Osteocyte (in vitro differentiated cells): Measurements from ENCODE around the gene LEUTX. TPM values are rescaled to one million over a fixed set of nuclear protein-coding genes. Genes with fewer than 3 reads are reported as not detected.
"Not testable (repeated sequence)": the region's sequence is repeated elsewhere in the genome, so short reads cannot be mapped to it uniquely, and the experiment has no call there.

Experiments used
- DNase-seq: peaks from one replicate; pipeline ENCODE4 v3.0.0; 2021; ENCODE audit warnings: mixed read lengths; ENCODE audit not compliant: unreplicated experiment; ENCODE audit errors: extremely low spot score
- H3K27ac Mint-ChIP-seq: one replicate; pipeline ENCODE4 v1.8.0; 2021; ENCODE audit warnings: mild to moderate bottlenecking, mixed read lengths; ENCODE audit not compliant: unreplicated experiment
- H3K27me3 Mint-ChIP-seq: one replicate; pipeline ENCODE4 v1.8.0; 2021; ENCODE audit warnings: mixed read lengths; ENCODE audit not compliant: unreplicated experiment
- H3K36me3 Mint-ChIP-seq: one replicate; pipeline ENCODE4 v1.8.0; 2021; ENCODE audit warnings: mixed read lengths; ENCODE audit not compliant: unreplicated experiment
- H3K4me1 Mint-ChIP-seq: one replicate; pipeline ENCODE4 v1.8.0; 2021; ENCODE audit warnings: mixed read lengths; ENCODE audit not compliant: unreplicated experiment
- H3K4me3 Mint-ChIP-seq: one replicate; pipeline ENCODE4 v1.8.0; 2021; ENCODE audit warnings: mild to moderate bottlenecking, moderate library complexity, mixed read lengths; ENCODE audit not compliant: unreplicated experiment
- H3K9me3 Mint-ChIP-seq: one replicate; pipeline ENCODE4 v1.8.0; 2021; ENCODE audit warnings: mixed read lengths; ENCODE audit not compliant: unreplicated experiment
- CTCF ChIP-seq: fragments of 200-600 bp; sonication (generic); IDR thresholded peaks from 2 replicates; pipeline ENCODE4 v1.5.0; 2021; ENCODE audit warnings: antibody characterized with exemption, mild to moderate bottlenecking, moderate library complexity
- total RNA-seq: library from RNA; stranded (reverse); gene quantifications from 2 replicates; pipeline ENCODE4 v1.2.1, GENCODE V29; 2021

The LEUTX gene
- total RNA-seq, 1 donor from 2014 or later: not detected

GRCh38 chr19:39813264-39813993 is 34.8 kb downstream of the LEUTX start:
- DNase-seq: no peak

GRCh38 chr19:39814111-39814510 is 35.5 kb downstream of the LEUTX start:
- H3K4me3 Mint-ChIP-seq, DNase-seq, H3K27me3 Mint-ChIP-seq, H3K9me3 Mint-ChIP-seq, H3K27ac Mint-ChIP-seq, H3K4me1 Mint-ChIP-seq: not testable (repeated sequence)
- H3K36me3 Mint-ChIP-seq: peaks cover 10% of the 10 kb centered on the region

More at GRCh38 chr19:39813264-39813993, 34.8 kb downstream of the LEUTX start:
- Mint-ChIP-seq H3K9me3 (peaks cover 3% of the 10 kb centered on the region), H3K27me3 (no peaks in the 10 kb centered on the region), H3K27ac (no peak overlapping the region), H3K36me3 (peaks cover 12% of the 10 kb centered on the region), H3K4me1 (peaks cover 2% of the 10 kb centered on the region), H3K4me3 (no peak overlapping the region)
- TF ChIP-seq CTCF: no peak

GRCh38 chr19:39814595-39814994 is 35.9 kb downstream of the LEUTX start:
- no peak for DNase-seq
- Mint-ChIP-seq H3K36me3 (peaks cover 10% of the 10 kb centered on the region), H3K4me3 (no peak overlapping the region), H3K27ac (no peak overlapping the region), H3K4me1 (peaks cover 2% of the 10 kb centered on the region), H3K27me3 (no peaks in the 10 kb centered on the region), H3K9me3 (no peaks in the 10 kb centered on the region)
- TF ChIP-seq CTCF: no peak

- no peak for TF ChIP-seq CTCF
- H3K36me3 Mint-ChIP-seq: peaks cover 10% of the 10 kb centered on the region
- H3K9me3 Mint-ChIP-seq: no peaks in the 10 kb centered on the region
- no peaks in the 10 kb centered on the region for H3K27me3 Mint-ChIP-seq
- H3K27ac Mint-ChIP-seq: no peak overlapping the region
- DNase-seq: no peak
- no peak overlapping the region for H3K4me3 Mint-ChIP-seq
- peaks cover 2% of the 10 kb centered on the region for H3K4me1 Mint-ChIP-seq
These were observed 37.8 kb downstream of the LEUTX start for GRCh38 chr19:39816287-39817048.

- no peaks in the 10 kb centered on the region for H3K9me3 Mint-ChIP-seq
- DNase-seq: no peak
- no peaks in the 10 kb centered on the region for H3K27me3 Mint-ChIP-seq
- peaks cover 2% of the 10 kb centered on the region for H3K4me1 Mint-ChIP-seq
- no peak for TF ChIP-seq CTCF
- peaks cover 10% of the 10 kb centered on the region for H3K36me3 Mint-ChIP-seq
- no peak overlapping the region for H3K27ac Mint-ChIP-seq
- no peak overlapping the region for H3K4me3 Mint-ChIP-seq
These were observed 39.4 kb downstream of the LEUTX start for GRCh38 chr19:39817888-39818561.
